ENCODE results near the gene PPP3R2.

Gene PPP3R2

DNA sequence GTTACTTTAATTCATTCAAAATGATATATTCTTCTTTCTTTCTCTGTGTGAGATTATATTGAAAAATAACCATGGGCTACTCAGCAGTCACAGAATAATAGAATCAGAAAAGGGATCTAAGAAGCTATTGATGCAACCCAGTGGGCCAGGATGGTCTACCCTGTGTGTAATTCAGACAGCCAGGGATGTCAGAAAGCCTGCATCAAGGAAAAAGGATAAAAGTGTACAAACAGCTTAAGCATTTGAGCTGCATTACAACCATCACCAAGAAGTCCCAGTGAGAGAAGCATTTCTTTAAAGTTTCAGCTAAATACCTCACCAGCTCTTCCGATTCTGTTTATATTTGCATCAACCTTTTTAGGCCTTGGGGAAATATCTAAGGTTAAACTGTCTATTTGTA is 37.8 kb upstream of the PPP3R2 start:
- TF ChIP-seq, protein P1, sequence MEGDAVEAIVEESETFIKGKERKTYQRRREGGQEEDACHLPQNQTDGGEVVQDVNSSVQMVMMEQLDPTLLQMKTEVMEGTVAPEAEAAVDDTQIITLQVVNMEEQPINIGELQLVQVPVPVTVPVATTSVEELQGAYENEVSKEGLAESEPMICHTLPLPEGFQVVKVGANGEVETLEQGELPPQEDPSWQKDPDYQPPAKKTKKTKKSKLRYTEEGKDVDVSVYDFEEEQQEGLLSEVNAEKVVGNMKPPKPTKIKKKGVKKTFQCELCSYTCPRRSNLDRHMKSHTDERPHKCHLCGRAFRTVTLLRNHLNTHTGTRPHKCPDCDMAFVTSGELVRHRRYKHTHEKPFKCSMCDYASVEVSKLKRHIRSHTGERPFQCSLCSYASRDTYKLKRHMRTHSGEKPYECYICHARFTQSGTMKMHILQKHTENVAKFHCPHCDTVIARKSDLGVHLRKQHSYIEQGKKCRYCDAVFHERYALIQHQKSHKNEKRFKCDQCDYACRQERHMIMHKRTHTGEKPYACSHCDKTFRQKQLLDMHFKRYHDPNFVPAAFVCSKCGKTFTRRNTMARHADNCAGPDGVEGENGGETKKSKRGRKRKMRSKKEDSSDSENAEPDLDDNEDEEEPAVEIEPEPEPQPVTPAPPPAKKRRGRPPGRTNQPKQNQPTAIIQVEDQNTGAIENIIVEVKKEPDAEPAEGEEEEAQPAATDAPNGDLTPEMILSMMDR (IDR thresholded peaks at IDR 0.05; ENCODE audit: insufficient read depth, low read depth, low read length, missing control alignments) = no peak
- no peak for DNase-seq (ENCODE audit: low read depth)
- no peak overlapping the region for H3K4me3 ChIP-seq (ENCODE audit: low read depth, low read length)

DNA sequence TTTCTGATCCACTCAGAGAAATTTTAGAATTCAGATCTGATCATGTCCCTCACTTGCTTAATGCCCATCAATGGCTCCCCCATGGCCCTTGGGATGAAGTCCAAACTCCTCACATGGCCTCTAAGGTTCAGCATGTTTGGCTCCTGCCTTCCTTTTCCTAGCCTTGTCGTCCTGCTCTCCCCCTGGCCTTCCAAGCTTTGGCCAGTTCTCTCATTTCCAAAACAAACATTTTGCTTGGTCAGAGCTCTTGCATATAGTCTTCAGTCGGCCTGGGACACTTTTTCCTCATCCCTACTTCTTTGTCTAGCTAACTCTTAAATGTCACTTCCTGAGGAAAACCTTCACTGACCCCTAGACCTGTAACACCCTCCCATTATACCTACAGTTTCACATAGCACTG is 37.1 kb upstream of the PPP3R2 start:
- TF ChIP-seq, protein P1 (IDR thresholded peaks at IDR 0.05; ENCODE audit: insufficient read depth, low read depth, low read length, missing control alignments) = no peak
- no peak overlapping the region for H3K4me3 ChIP-seq (ENCODE audit: low read depth, low read length)
- DNase-seq (ENCODE audit: low read depth) = no peak

DNA sequence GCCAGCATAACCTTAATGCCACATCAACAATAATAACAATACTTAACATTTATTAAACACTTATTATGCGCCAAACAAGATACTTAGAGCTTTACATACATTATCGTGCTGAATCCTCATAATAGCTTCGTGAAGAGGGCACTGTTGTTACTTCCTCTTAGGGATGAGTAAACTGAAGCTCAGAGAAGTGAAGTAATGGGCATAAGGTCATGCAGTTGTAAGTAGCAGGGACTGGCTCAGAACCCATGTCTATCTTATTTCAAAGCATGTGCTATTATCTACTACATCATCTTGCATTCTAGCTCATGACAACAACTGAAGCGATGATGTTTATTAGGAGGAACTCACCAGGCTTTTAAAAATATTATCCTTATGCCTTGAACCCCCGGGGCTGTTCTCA is 34.9 kb upstream of the PPP3R2 start:
- no peak for DNase-seq (ENCODE audit: low read depth)
- TF ChIP-seq, protein P1 (IDR thresholded peaks at IDR 0.05; ENCODE audit: insufficient read depth, low read depth, low read length, missing control alignments) = no peak

DNA sequence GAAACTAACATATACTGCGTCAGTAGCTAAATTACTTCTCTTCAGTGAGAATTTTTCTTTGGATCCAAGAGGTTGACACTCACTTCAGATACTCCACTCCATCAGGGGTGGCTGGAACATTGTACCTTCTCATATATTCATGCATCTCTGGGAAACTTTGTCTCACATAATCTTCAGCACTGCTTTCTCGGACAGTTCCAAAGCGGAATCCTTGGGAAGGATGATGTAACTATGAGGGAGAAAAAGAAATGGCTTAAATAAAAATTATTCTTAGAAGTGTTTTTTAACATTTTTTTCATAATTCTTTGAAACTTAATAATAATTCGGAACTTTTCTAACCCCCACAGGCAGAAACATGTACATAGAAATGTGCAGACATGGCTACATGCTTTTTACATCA is 33.4 kb upstream of the PPP3R2 start:
- no peak overlapping the region for H3K4me3 ChIP-seq (ENCODE audit: low read depth, low read length)
- TF ChIP-seq, protein P1 (IDR thresholded peaks at IDR 0.05; ENCODE audit: insufficient read depth, low read depth, low read length, missing control alignments) = no peak
- no peak for DNase-seq (ENCODE audit: low read depth)

More for the DNA sequence above, 34.9 kb upstream of the PPP3R2 start:
- H3K4me3 ChIP-seq (ENCODE audit: low read depth, low read length) = no peak overlapping the region

DNA sequence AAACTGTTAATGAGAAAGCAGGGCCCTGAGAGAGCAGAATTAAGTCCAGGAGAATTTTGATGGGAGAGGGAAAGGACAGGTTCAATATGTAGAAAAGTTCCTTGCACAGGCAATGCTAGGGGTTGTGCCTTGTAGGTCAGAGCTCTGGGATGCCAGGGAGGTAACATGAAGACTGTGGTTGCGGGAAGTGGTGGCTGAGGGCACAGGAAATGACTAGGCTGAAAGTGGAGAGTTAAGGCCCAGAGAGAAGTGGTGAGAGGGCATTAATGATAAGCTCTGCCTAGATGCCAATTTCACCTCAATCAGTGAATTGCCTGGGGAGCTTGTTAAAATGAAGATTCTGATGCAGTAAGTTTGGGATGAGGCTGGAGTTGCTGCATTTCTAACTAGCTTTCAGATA is 31.5 kb upstream of the PPP3R2 start:
- no peak overlapping the region for H3K4me3 ChIP-seq (ENCODE audit: low read depth, low read length)
- DNase-seq (ENCODE audit: low read depth) = no peak
- TF ChIP-seq, protein P1 (IDR thresholded peaks at IDR 0.05; ENCODE audit: insufficient read depth, low read depth, low read length, missing control alignments) = no peak

DNA sequence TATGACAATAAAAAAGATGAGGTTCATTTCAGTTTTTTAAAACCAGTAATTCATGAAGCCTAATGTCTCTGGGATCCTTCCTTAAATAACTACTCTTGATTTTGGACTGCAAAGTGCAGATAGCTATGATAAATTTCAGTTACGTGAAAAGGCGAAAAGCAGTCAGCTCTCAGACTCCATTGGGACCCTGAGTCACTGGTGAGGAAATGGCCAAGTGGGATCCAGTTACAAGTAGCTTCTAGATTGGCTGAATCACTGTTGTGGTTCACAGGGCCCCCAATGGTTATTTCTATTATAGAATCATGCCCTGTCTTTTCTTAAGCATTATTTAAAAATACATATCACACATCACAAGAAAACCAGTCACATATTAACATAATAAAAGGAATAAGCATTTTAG is 31.1 kb upstream of the PPP3R2 start:
- TF ChIP-seq, protein P1 (IDR thresholded peaks at IDR 0.05; ENCODE audit: insufficient read depth, low read depth, low read length, missing control alignments) = no peak
- no peak for DNase-seq (ENCODE audit: low read depth)
- no peak overlapping the region for H3K4me3 ChIP-seq (ENCODE audit: low read depth, low read length)

DNA sequence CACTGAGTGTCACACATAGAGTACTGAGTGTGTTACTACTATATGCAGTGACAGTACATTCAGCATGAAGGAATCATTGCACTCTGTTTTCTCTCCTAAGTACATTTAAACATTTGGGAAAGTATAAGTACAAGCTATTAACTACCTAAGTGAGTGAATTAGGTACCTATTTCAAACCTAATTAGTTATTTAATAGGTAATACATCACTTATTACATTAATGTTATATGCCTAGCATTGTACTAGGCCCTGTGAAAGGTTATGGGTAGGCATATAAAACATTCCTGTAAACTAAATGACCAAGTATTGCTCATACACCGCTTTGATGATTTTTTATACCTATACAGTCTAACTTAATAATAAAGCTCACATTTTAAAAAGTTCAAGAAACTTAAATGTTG is 25.7 kb upstream of the PPP3R2 start:
- DNase-seq (ENCODE audit: low read depth) = no peak
- no peak overlapping the region for H3K4me3 ChIP-seq (ENCODE audit: low read depth, low read length)
- TF ChIP-seq, protein P1 (IDR thresholded peaks at IDR 0.05; ENCODE audit: insufficient read depth, low read depth, low read length, missing control alignments) = no peak

Data from GM12865 (cell line).